Left renal pelvis (tissue), 4 donors: Measurements from ENCODE around the gene COL5A1. TPM values are rescaled to one million over a fixed set of nuclear protein-coding genes. Genes with fewer than 3 reads are reported as not detected.
A peak's percentile ranks its signal among the peaks of the same experiment; 100 is the strongest.

Experiments used
- DNase-seq, 4 donors: peaks; one replicate each; pipeline ENCODE4 v3.0.0-alpha.2; 2013; ENCODE audit warnings: low read depth in 4 of 4, low spot score in 3 of 4
- polyA plus RNA-seq, 4 donors: library from polyadenylated mRNA; unstranded; fragments of 120-200 nt; gene quantifications; one replicate each; pipeline ENCODE4 v1.2.1, GENCODE V29; 2013; ENCODE audit not compliant: insufficient read length in 4 of 4

COL5A1 gene
- polyA plus RNA-seq: 100 to 1,000 TPM in 3 of 4 donors, 10 to 100 TPM in 1; 90.9 to 424 (median 114) TPM

- peak; percentile 74 to 85 (median 80) for DNase-seq
Measured at GRCh38 chr9:134641173-134641989, at the start of gene COL5A1. COL5A1 (plus strand) TSS chr9:134641803; CDS start chr9:134642188, 385 bp downstream.

GRCh38 chr9:134592018-134592818 lies 49.4 kb upstream of the COL5A1 start:
- no peak for DNase-seq

DNA sequence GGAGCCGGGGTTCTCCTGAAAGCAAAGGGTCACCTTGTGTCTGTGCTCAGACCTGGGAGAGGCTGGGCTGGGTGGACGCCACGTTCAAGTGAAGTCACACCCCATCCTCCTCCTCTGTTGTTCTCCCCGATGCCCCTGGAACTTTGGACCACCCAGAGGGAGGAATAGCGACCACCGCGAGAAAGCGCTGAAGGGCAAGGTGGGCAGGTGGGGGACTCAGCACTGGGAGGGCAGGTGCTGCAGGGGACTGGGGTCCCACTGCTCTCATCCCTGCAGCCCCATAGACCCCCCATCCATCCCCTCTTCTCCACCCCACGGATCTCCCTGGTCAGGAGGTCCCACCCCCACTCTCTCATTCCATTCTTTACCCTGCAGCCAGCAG lies 48.8 kb upstream of the COL5A1 start:
- no peak for DNase-seq

DNA sequence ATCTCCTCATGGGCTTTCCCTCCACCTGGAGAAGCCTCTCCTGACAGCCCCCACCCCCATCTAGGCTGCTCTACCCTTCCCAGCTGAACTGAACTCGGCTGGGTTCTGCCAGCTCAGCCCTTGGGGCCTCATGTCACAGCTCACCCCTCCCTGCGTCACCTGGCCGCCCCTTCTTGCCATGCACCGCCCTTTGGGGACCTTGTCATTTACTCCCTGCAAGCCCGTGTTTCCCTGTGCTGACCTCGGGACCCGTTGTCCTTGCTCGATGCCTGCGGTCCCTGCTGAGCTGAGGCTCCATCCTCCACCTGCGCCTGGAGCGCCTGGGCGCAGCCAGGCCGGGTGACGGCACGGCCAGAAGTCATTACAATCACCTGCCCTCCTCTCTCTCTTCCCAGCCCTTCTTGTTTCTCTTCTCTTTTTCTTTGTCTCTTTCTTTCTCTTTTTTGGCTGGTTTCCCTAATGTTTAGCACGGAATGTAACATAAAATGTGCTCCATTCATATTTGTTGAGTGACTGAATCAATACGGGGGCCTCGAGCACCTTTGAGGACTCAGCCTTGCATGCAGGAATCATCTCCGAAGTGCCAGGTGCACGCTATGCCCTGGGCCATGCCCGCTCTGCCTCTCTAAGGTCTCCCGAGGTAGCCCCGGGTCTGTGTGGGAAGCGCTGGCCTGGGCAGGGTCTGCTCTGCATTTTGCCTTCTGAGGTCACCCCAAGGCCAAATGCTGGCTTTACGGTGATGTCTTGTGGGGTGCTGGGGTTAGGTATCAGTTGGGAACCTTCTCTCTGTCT lies 48.1 kb upstream of the COL5A1 start:
- no peak for DNase-seq

DNA sequence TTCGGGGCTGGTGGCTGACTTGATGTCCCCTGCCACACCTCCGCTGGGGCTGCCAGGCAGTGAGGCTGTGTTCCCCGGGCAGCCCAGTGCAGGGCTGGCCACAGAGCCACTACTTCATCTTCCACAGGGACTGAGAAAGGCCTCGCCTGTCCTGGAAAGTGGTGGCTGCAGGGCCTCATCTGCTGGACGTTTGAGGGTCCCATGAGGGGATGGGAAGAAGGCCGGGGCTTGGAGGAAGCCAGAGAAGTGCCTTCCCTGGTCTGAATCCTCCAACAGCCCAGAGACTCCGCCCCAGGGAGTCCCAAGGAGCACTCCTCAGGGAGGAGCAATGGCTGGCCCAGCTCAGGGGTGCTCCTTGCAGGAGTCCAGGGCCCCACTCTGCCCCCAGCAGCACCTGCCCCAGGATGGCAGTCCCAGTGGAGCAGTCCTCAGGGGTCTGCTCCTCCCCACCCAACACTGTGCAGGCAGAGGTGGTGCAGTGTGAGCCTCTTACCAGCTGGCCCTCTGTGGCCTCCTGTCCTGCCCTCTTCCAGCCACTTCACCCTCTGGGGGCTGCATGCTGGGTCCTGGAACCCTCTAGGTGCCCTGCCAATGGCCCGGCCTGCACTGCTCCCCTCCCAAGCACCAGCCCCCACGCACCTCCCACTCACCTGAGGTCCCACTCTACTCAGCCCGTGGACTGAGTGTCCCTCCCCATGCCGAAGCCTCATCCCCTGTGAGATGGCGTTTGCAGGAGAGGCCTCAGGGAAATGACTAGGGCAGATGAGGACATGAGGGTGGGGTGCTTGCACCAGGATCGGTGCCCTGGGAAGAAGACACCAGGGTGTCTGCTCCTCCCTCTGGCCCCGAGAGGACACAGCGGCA lies 47.3 kb upstream of the COL5A1 start:
- no peak for DNase-seq

DNA sequence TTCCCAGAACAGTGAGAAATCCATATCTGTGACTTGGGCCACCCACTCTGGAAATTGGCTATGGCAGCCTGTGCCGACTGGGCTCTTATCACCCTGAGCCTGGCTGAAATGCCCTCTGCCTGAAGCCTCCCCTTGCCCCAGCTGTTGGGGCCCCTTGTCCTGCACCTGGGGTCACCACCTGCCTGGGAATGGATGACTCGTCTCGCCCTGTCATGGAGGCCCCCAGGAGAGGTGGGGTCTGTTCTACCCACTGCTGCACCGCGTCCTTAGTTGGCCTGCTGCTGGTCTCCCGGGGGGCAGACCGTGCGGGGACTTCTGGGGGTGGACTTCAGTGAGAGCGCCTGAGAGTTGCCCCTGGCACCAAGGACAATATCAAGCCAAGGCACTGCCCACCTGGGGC lies 46.6 kb upstream of the COL5A1 start:
- no peak for DNase-seq

DNA sequence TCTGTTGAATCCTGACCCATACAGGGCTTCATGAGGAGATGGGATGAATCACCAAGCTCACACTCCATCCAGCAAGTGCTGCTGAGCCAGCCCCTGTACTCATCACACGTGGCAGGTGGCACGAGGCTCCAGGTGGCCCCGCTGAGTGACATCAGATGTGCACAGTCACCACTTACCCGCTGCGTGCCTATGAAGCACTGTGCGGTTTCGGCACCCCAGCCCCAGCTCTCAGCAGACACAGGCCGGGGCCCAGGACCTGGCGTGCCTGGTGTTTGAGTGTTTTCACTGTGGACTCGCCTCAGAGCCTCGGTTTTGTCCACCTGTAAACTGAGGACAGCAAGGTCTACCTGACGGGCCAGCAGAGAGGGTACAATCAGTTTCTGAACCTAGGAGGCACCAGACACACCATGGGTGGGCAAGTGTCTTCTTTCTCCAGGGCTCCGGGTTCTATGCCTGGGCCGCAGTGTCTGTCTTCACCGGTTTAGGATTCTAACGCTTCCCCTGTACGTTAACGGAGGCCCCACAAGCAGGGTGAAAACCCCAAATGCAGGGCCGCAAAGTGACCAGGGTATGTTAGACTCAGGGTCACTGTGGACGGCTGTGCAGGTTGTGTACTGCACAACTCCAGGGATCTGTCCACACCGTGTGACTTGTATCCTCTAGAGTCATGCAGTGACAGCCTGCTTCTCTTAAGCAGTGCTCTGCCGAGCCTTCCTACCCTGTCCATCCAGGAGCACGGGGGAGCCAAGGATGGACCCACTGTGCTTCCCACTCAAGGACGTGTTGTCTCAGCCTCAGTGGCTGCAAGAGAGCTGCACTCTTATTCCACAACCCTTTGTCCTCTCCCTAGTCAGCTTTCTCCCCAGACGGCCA lies 44.3 kb upstream of the COL5A1 start:
- no peak for DNase-seq

GRCh38 chr9:134597957-134598883 lies 43.4 kb upstream of the COL5A1 start:
- DNase-seq: peak in 1 of 4 donors; percentile 16

- no peak for DNase-seq
Measured at GRCh38 chr9:134598884-134599245, 42.7 kb upstream of the COL5A1 start.

DNA sequence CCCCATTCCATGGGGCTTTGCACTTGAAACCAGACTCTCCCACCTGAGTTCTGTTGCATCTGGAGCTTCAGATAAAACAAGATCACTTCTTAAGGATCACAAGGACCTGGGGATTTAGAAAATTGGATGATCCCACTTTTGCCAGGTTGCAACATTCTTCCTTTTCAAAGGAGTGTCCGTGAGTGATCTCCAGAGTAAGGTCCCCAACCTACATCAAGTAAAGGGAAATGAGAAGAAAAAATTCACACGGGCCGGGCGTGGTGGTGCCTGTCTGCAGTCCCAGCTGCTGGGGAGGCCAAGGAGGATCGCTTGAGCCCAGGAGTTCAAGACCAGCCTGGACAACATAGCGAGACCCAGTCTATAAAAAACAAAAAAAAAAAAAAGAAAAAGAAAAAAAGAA lies 41.2 kb upstream of the COL5A1 start:
- DNase-seq: no peak

- DNase-seq: no peak
Measured at GRCh38 chr9:134600836-134601638, 40.6 kb upstream of the COL5A1 start.

DNA sequence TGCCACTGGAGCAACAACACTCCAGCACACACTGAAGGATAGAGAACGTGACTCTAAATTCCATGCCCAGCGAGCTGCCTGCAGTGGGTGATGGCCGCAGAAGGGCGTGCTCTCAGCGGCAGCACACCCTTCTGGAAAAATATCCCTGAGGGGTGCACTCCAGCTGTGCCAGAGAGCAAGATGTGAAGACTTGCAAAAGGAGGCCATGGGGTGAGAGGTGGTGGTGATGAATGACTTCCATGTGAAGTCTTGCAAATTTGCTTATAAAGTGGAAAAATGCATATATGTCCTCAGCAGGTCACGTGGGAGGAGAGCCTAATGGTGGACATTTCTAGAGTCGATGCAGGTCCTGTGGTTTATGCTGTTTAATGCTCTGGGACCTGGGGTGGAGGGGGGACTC lies 39.8 kb upstream of the COL5A1 start:
- DNase-seq: no peak

- DNase-seq: no peak
Measured at GRCh38 chr9:134602547-134603362, 38.8 kb upstream of the COL5A1 start.

DNA sequence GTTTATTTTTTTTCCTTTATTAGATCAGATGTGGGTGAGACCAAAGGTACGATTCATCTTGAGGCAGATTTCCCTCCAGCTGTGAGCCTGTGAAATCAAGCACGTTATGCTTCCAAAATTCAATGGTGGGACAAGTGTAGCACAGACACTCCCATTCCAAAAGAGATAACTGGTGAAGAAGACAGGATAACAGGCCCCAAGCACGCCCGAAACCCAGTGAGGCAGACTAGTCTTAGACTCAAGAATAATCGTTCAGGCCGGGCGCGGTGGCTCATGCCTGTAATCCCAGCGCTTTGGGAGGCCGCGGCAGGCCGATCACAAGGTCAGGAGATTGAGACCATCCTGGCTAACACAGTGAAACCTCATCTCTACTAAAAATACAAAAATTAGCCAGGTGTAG lies 36.8 kb upstream of the COL5A1 start:
- DNase-seq: no peak

DNA sequence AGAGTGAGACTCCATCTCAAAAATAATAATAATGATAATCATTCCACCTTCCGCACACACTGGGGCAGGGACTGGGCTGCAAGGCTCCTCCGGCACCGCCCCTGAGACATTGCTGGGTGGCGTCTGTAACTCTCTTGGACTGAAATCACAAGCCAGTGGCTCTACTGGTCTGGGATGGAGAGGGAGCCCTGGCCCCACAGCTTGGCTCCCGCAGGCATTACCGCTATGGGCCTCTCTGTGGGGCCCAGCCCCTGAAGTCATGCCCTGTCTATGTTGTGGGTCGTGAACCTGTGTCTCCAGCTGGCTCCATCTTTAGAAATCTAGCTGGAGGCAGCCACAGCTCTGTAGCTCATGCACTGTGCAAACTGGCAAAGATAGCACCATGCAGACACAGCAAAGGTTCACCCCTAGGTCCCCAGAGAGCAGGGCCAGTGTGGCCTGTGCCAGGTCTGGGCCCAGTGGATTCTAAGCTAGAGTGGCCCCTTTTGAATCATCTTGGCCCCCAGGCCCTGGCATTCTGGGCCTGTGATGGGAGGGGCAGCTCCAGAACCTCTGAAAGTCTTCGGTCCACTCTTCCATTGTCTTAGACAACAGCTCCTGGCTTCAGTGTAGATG lies 36.1 kb upstream of the COL5A1 start:
- DNase-seq: no peak

DNA sequence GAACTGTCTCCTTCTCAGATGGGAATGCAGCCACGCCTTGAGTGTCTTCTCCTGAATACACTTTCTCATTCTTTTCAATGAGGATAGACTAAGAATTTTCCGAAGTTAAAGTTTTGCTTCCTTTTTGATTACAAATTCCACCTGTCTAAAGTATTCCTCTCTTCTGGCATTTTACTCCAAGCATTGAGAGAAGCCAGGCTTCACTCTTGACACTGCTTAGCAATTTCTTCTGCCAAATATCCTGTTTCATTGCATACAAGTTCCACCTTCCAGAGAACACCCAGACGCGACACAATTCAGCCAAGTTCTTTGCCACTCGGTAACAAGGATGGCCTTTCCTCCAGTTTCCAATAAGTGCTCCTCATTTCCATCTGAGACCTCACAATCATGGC lies 35.6 kb upstream of the COL5A1 start:
- no peak for DNase-seq
